CD4-positive, alpha-beta T cell (primary cell): ENCODE data around the gene BEND7. TPM values are rescaled to one million over a fixed set of nuclear protein-coding genes. Genes with fewer than 3 reads are reported as not detected.

Experiments
- ATAC-seq: fragments of 200-7000 bp; cut with Tn5 transposase; one replicate; pipeline ENCODE4 v1.10.0; 2022; ENCODE audit warnings: mild to moderate bottlenecking; ENCODE audit not compliant: poor library complexity
- CTCF ChIA-PET: fragments of 350-600 bp; sonication (Branson Sonifier 250); formaldehyde crosslinking; loops from one replicate; lab custom pipeline; 2021; ENCODE audit warnings: antibody characterized with exemption, inconsistent platforms; lab: Charles Lee
- POLR2A ChIA-PET: fragments of 350-600 bp; sonication (Branson Sonifier 250); formaldehyde crosslinking; loops from one replicate; lab custom pipeline; 2021; ENCODE audit warnings: antibody characterized with exemption, inconsistent platforms; lab: Charles Lee
- DNase-seq, 14 experiments: peaks; one replicate each; pipeline ENCODE4 v3.0.0-alpha.2; 2013 to 2020; ENCODE audit warnings: mixed read lengths in 2 of 14
- H3K27ac ChIP-seq, 2 donors: one replicate each; pipeline versions ENCODE4 v1.5.1 to v1.7.0; 2013; ENCODE audit warnings: low read length in 2 of 2, low read depth in 1 of 2, mild to moderate bottlenecking in 1 of 2
- H3K27me3 ChIP-seq, 2 experiments: 1 replicate in 1 of 2; 2 replicates in 1 of 2; pipeline versions ENCODE4 v1.6.1 to v1.7.0; 2013; ENCODE audit warnings: low read length in 2 of 2, control low read depth in 1 of 2, mild to moderate bottlenecking in 1 of 2, moderate library complexity in 1 of 2; ENCODE audit not compliant: insufficient read depth in 2 of 2, control insufficient read depth in 1 of 2
- H3K36me3 ChIP-seq: one replicate; pipeline ENCODE4 v1.6.1; 2013; ENCODE audit warnings: low read length, control low read depth; ENCODE audit not compliant: insufficient read depth
- H3K4me1 ChIP-seq: one replicate; pipeline ENCODE4 v1.6.1; 2013; ENCODE audit warnings: low read length, control low read depth; ENCODE audit not compliant: insufficient read depth
- H3K4me3 ChIP-seq: one replicate; pipeline ENCODE4 v1.5.1; 2013; ENCODE audit warnings: mild to moderate bottlenecking, low read length, moderate library complexity
- H3K9me3 ChIP-seq, 2 experiments: 1 replicate in 1 of 2; 2 replicates in 1 of 2; pipeline versions ENCODE4 v1.6.1 to v1.7.0; 2013; ENCODE audit warnings: low read length in 2 of 2, mild to moderate bottlenecking in 2 of 2, control low read depth in 1 of 2, moderate library complexity in 1 of 2; ENCODE audit not compliant: control insufficient read depth in 1 of 2, insufficient read depth in 1 of 2
- H3K27ac Mint-ChIP-seq: one replicate; pipeline ENCODE4 v1.8.0; 2020; ENCODE audit warnings: mixed read lengths
- H3K27me3 Mint-ChIP-seq: one replicate; pipeline ENCODE4 v1.8.0; 2021; ENCODE audit warnings: mixed read lengths
- H3K36me3 Mint-ChIP-seq: one replicate; pipeline ENCODE4 v1.8.0; 2021; ENCODE audit warnings: low read depth, mixed read lengths
- H3K4me1 Mint-ChIP-seq: one replicate; pipeline ENCODE4 v1.8.0; 2021; ENCODE audit warnings: low read depth, mixed read lengths
- H3K4me3 Mint-ChIP-seq: one replicate; pipeline ENCODE4 v1.8.0; 2020; ENCODE audit warnings: mild to moderate bottlenecking, mixed read lengths
- H3K9me3 Mint-ChIP-seq: one replicate; pipeline ENCODE4 v1.8.0; 2020; ENCODE audit warnings: mixed read lengths
- CTCF ChIP-seq: fragments of 200-600 bp; IDR thresholded peaks from one replicate; pipeline ENCODE4 v1.8.0; 2022; ENCODE audit warnings: antibody characterized with exemption, mild to moderate bottlenecking
- intact Hi-C, 2 experiments: fragments of 100-400 bp; cut with DNase I in 1 of 2; cut with micrococcal nuclease in 1 of 2; formaldehyde crosslinking; loops; one replicate each; pipeline versions ENCODE4 v1.15.1 to v1.9.0; 2023 to 2025; cut with DNase I, micrococcal nuclease
- total RNA-seq, 174 experiments: library from RNA in 2 of 174; stranded (reverse) in 2 of 174; gene quantifications; one replicate each; pipeline ENCODE4 v1.2.3 and lab custom pipeline; 2021 to 2026

The BEND7 gene
- total RNA-seq, 2 experiments from 2014 or later, result not detected

GRCh38 chr10:13420532-13421307, 108.1 kb downstream of the BEND7 start:
- no peak overlapping the region for H3K4me3 Mint-ChIP-seq
- intact Hi-C loops, result no loop called here
- Histone ChIP-seq H3K36me3 (no peaks in the 10 kb centered on the region), H3K27ac (no peak overlapping the region), H3K27me3 (peaks cover 0 to 13% of the 10 kb centered on the region in 2 experiments), H3K9me3 (peaks cover 4 to 10% of the 10 kb centered on the region in 2 experiments), H3K4me3 (no peak overlapping the region), H3K4me1 (no peaks in the 10 kb centered on the region)
- no peak overlapping the region for H3K27ac Mint-ChIP-seq
- no peak for TF ChIP-seq CTCF
- ChIA-PET POLR2A (no interaction called here), CTCF (interaction anchor here (1.0 kb wide), 1 partner anchor 15 kb away, joined by 3 read pairs; no protein-coding TSS in a partner anchor)
- peaks cover 37% of the 10 kb centered on the region for H3K27me3 Mint-ChIP-seq
- no peaks in the 10 kb centered on the region for H3K4me1 Mint-ChIP-seq
- no peaks in the 10 kb centered on the region for H3K9me3 Mint-ChIP-seq
- DNase-seq (no peak), ATAC-seq (no peak)
- H3K36me3 Mint-ChIP-seq, result no peaks in the 10 kb centered on the region

DNA sequence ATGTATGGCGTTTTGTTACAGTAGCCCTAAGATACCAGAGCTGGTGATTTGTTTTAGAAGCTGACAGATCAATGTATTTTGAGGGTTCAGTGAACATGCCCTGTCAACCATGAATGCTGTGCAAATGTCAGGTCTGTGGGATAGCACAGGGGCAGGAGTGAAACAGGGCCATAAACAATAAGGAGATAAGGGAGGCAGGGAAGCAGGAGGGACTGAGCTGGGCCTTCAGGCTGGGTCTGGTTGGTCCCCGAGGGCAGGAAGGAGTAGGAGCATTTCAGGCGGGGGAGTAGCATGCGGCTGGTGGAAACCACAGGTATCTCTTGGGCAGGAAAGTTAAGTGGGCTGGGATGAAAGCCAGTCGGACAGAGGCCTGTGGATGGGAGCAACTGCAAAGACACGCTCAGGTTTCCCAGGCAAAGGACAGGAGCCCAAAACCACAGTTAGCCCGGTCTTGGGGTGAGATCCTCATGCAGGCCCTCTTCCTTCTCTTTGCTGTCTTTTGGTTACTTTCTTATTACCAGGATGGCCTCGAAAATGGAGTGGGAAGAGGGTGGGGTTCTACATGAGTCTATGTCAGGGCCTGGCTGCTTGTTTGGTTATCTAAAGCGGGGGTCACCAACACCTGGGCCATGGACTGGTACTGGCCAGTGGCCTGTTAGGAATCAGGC, 111.2 kb downstream of the BEND7 start:
- intact Hi-C loops, result no loop called here
- Histone ChIP-seq H3K36me3 (no peaks in the 10 kb centered on the region), H3K4me3 (no peak overlapping the region), H3K27ac (no peak overlapping the region), H3K9me3 (peaks cover 4 to 7% of the 10 kb centered on the region in 2 experiments), H3K4me1 (no peaks in the 10 kb centered on the region), H3K27me3 (no peaks in the 10 kb centered on the region)
- Mint-ChIP-seq H3K27ac (no peak overlapping the region), H3K27me3 (peaks cover 19% of the 10 kb centered on the region), H3K36me3 (no peaks in the 10 kb centered on the region), H3K4me3 (no peak overlapping the region), H3K4me1 (no peaks in the 10 kb centered on the region), H3K9me3 (no peaks in the 10 kb centered on the region)
- ChIA-PET POLR2A (no interaction called here), CTCF (no interaction called here)
- DNase-seq (no peak), ATAC-seq (no peak)
- no peak for TF ChIP-seq CTCF

- Mint-ChIP-seq H3K4me3 (no peak overlapping the region), H3K4me1 (no peaks in the 10 kb centered on the region), H3K27me3 (peaks cover 23% of the 10 kb centered on the region), H3K36me3 (no peaks in the 10 kb centered on the region), H3K9me3 (no peaks in the 10 kb centered on the region), H3K27ac (no peak overlapping the region)
- H3K9me3 ChIP-seq, result peaks cover 4 to 7% of the 10 kb centered on the region in 2 experiments
- H3K4me3 ChIP-seq, result no peak overlapping the region
- H3K27me3 ChIP-seq, result no peaks in the 10 kb centered on the region
- TF ChIP-seq CTCF, result no peak
- DNase-seq, result no peak
- ATAC-seq, result no peak
- POLR2A ChIA-PET, result no interaction called here
- H3K4me1 ChIP-seq, result no peaks in the 10 kb centered on the region
- CTCF ChIA-PET, result no interaction called here
- H3K27ac ChIP-seq, result no peak overlapping the region
- intact Hi-C loops, result no loop called here
- H3K36me3 ChIP-seq, result no peaks in the 10 kb centered on the region
These were observed 112.1 kb downstream of the BEND7 start for GRCh38 chr10:13416760-13417159.
